Vagina (tissue), 2 donors: ENCODE data around the gene ENOX1.

ENCODE experiments used
- CTCF ChIP-seq, 3 experiments: fragments of 450-650 bp in 2 of 3; fragments of 200-600 bp in 1 of 3; sonication (generic) in 1 of 3; IDR thresholded peaks; one replicate each; pipeline ENCODE4 v1.5.1; 2017 to 2019; ENCODE audit warnings: antibody characterized with exemption in 3 of 3, mild to moderate bottlenecking in 2 of 3, moderate library complexity in 2 of 3
- POLR2AphosphoS5 ChIP-seq, 2 donors: sonication (generic); formaldehyde crosslinking; IDR thresholded peaks; one replicate each; pipeline ENCODE4 v1.9.0; 2017; ENCODE audit warnings: antibody characterized with exemption in 2 of 2, mild to moderate bottlenecking in 2 of 2, low read depth in 1 of 2; ENCODE audit not compliant: insufficient read depth in 1 of 2

GRCh38 chr13:43757266-43757665 is 29.5 kb downstream of the ENOX1 start:
- TF ChIP-seq CTCF (IDR thresholded peaks at IDR 0.05) (no peak), POLR2AphosphoS5 (IDR thresholded peaks at IDR 0.05; ENCODE audit: insufficient read depth in 1 of 2, low read depth in 1 of 2) (no peak)
